SK-N-SH (cell line): Measurements from ENCODE around the gene DHRS1. TPM values are rescaled to one million over a fixed set of nuclear protein-coding genes. Genes with fewer than 3 reads are reported as not detected.

Experiments
- CTCF ChIA-PET: fragments of 300-600, 350-600 bp; formaldehyde crosslinking; extraction: SDS; loops from one replicate; lab custom pipeline; 2021; lab: Yijun Ruan, JAX
- POLR2A ChIA-PET: fragments of 350-600 bp; sonication (Branson Sonifier 250); formaldehyde crosslinking; extraction: SDS; loops from one replicate; lab custom pipeline; 2020; ENCODE audit warnings: antibody characterized with exemption, inconsistent platforms; lab: Yijun Ruan, JAX
- DNase-seq: peaks from one replicate; pipeline ENCODE4 v3.0.0; 2012
- H2AFZ ChIP-seq: fragments of 200-600 bp; sonication (generic); 2 replicates; pipeline ENCODE4 v1.8.1; 2016; ENCODE audit warnings: antibody characterized with exemption, mild to moderate bottlenecking, low read depth
- H3F3A ChIP-seq: fragments of 200-600 bp; sonication (generic); replicated peaks from 2 replicates; pipeline ENCODE3; 2016; ENCODE audit warnings: antibody characterized with exemption, mild to moderate bottlenecking; ENCODE audit not compliant: insufficient read depth
- H3K27ac ChIP-seq, 2 experiments: fragments of 200-500 bp in 1 of 2; fragments of 200-600 bp in 1 of 2; sonication (Bioruptor generic) in 1 of 2; sonication (generic), shearing (Covaris generic) in 1 of 2; 2 replicates each; pipeline versions ENCODE4 v1.5.1 to v1.6.1; 2014 to 2016; ENCODE audit warnings: low read depth in 2 of 2, inconsistent platforms in 1 of 2, low read length in 1 of 2, mild to moderate bottlenecking in 1 of 2, mixed read lengths in 1 of 2
- H3K27me3 ChIP-seq: fragments of 200-600 bp; sonication (generic), shearing (Covaris generic); 2 replicates; pipeline ENCODE4 v1.6.1; 2016; ENCODE audit warnings: mixed run types; ENCODE audit not compliant: insufficient read depth
- H3K36me3 ChIP-seq, 2 experiments: fragments of 200-500 bp in 1 of 2; fragments of 200-600 bp in 1 of 2; sonication (Bioruptor generic) in 1 of 2; sonication (generic) in 1 of 2; replicated peaks in 1 of 2; 2 replicates each; pipeline versions ENCODE3 to v1.5.1; 2014 to 2016; ENCODE audit warnings: low read length in 1 of 2, mild to moderate bottlenecking in 1 of 2; ENCODE audit not compliant: insufficient read depth in 2 of 2, control insufficient read depth in 1 of 2
- H3K4me1 ChIP-seq, 2 experiments: fragments of 200-500 bp in 1 of 2; fragments of 200-600 bp in 1 of 2; sonication (Bioruptor generic) in 1 of 2; sonication (generic), shearing (Covaris generic) in 1 of 2; 2 replicates each; pipeline versions ENCODE4 v1.5.1 to v1.6.1; 2014 to 2016; ENCODE audit warnings: low read depth in 1 of 2, low read length in 1 of 2, mixed run types in 1 of 2; ENCODE audit not compliant: insufficient read depth in 2 of 2, control insufficient read depth in 1 of 2
- H3K4me2 ChIP-seq: fragments of 200-600 bp; sonication (generic), shearing (Covaris generic); 2 replicates; pipeline ENCODE4 v1.6.1; 2017; ENCODE audit warnings: mixed run types
- H3K4me3 ChIP-seq, 2 experiments: fragments of 200-500 bp in 1 of 2; fragments of 200-600 bp in 1 of 2; sonication (Bioruptor generic) in 1 of 2; sonication (generic), shearing (Covaris generic) in 1 of 2; 2 replicates each; pipeline versions ENCODE4 v1.5.1 to v1.8.1; 2014 to 2016; ENCODE audit warnings: low read depth in 2 of 2, inconsistent platforms in 1 of 2, low read length in 1 of 2, mild to moderate bottlenecking in 1 of 2, mixed read lengths in 1 of 2, moderate library complexity in 1 of 2
- H3K79me2 ChIP-seq: fragments of 200-600 bp; sonication (generic); 2 replicates; pipeline ENCODE4 v1.8.1; 2017; ENCODE audit warnings: mild to moderate bottlenecking; ENCODE audit not compliant: insufficient read depth
- H3K9ac ChIP-seq: fragments of 200-600 bp; sonication (generic); 2 replicates; pipeline ENCODE4 v1.6.1; 2017; ENCODE audit warnings: mixed run types
- H3K9me2 ChIP-seq: fragments of 200-600 bp; sonication (generic); 2 replicates; pipeline ENCODE4 v1.6.1; 2017; ENCODE audit warnings: mixed run types
- H3K9me3 ChIP-seq: fragments of 200-600 bp; sonication (generic); 2 replicates; pipeline ENCODE4 v1.6.1; 2017; ENCODE audit warnings: mixed run types, mild to moderate bottlenecking, moderate library complexity
- H4K20me1 ChIP-seq: fragments of 200-600 bp; sonication (generic); 2 replicates; pipeline ENCODE4 v1.6.1; 2017; ENCODE audit warnings: mild to moderate bottlenecking, mixed run types; ENCODE audit not compliant: insufficient read depth
- ELF1 ChIP-seq: IDR thresholded peaks from 2 replicates; pipeline ENCODE4 v1.4.0; 2012
- FOSL2 ChIP-seq: IDR thresholded peaks from 2 replicates; pipeline ENCODE4 v1.4.0; 2012; ENCODE audit warnings: low read depth, mild to moderate bottlenecking, moderate library complexity, borderline replicate concordance
- FOXJ3 ChIP-seq: sonication (generic); formaldehyde crosslinking; IDR thresholded peaks from 2 replicates; pipeline ENCODE4 v1.5.1; 2020; ENCODE audit warnings: mild to moderate bottlenecking, missing genetic modification reagents
- FOXM1 ChIP-seq: IDR thresholded peaks from 2 replicates; pipeline ENCODE4 v1.4.0; 2012; ENCODE audit warnings: low read depth, mild to moderate bottlenecking
- GABPA ChIP-seq: IDR thresholded peaks from 2 replicates; pipeline ENCODE4 v1.4.0; 2012; ENCODE audit warnings: low read depth, mild to moderate bottlenecking
- JUND ChIP-seq: IDR thresholded peaks from 2 replicates; pipeline ENCODE4 v1.4.0; 2012
- MAX ChIP-seq: IDR thresholded peaks from 2 replicates; pipeline ENCODE4 v1.4.0; 2012; ENCODE audit warnings: low read depth
- MEF2A ChIP-seq: IDR thresholded peaks from 2 replicates; pipeline ENCODE4 v1.4.0; 2012; ENCODE audit warnings: low read depth, borderline replicate concordance
- MXI1 ChIP-seq: IDR thresholded peaks from 2 replicates; pipeline ENCODE4 v1.6.1; 2012; ENCODE audit warnings: mild to moderate bottlenecking, low read depth, low read length, improper control_type of control experiment
- NFIC ChIP-seq: IDR thresholded peaks from 2 replicates; pipeline ENCODE4 v1.4.0; 2012; ENCODE audit warnings: borderline replicate concordance
- PBX3 ChIP-seq: IDR thresholded peaks from 2 replicates; pipeline ENCODE4; 2012
- RAD21 ChIP-seq: IDR thresholded peaks from 2 replicates; pipeline ENCODE4 v1.6.1; 2012; ENCODE audit warnings: mild to moderate bottlenecking, low read length
- RCOR1 ChIP-seq: fragments of 150-350 bp; IDR thresholded peaks from 2 replicates; pipeline ENCODE4 v1.6.1; 2017; ENCODE audit warnings: antibody characterized with exemption, low read length
- RXRA ChIP-seq: IDR thresholded peaks from 2 replicates; pipeline ENCODE4 v1.4.0; 2012; ENCODE audit warnings: low read depth, mild to moderate bottlenecking, borderline replicate concordance
- SMC3 ChIP-seq: IDR thresholded peaks from 2 replicates; pipeline ENCODE4 v1.6.1; 2012; ENCODE audit warnings: low read depth, low read length, improper control_type of control experiment
- TCF12 ChIP-seq: IDR thresholded peaks from 2 replicates; pipeline ENCODE4 v1.4.0; 2012
- USF1 ChIP-seq: IDR thresholded peaks from 2 replicates; pipeline ENCODE4 v1.4.0; 2012; ENCODE audit warnings: low read depth, borderline replicate concordance
- ZBTB33 ChIP-seq: IDR thresholded peaks from 2 replicates; pipeline ENCODE4 v1.4.0; 2012; ENCODE audit warnings: low read depth, borderline replicate concordance
- WGBS: methylation state at CpG from one replicate; pipeline ENCODE4 v1.1.6; 2017; ENCODE audit warnings: low lambda C conversion rate; 5-methylcytosine and 5-hydroxymethylcytosine counted together
- polyA plus RNA-seq, 3 experiments: library from polyadenylated mRNA; depleted of rRNA; stranded (reverse); fragments of >200 nt; gene quantifications; 2 replicates each; pipeline ENCODE4 v1.2.3, GENCODE V29; 2012

DHRS1 gene
- polyA plus RNA-seq, 1 of the 3 experiments (the other 2 are of a cell fraction) = 65.4 TPM

- DNase-seq = no peak
- H3K9me3 ChIP-seq = no peaks in the 10 kb centered on the region
- H3K36me3 ChIP-seq = no peaks in the 10 kb centered on the region
- peaks cover 0 to 21% of the 10 kb centered on the region in 2 experiments; a peak in 1 of 4 replicates for H3K4me1 ChIP-seq
- no peak overlapping the region for H3K9ac ChIP-seq
- CTCF ChIA-PET = interaction anchor here (0.7 to 12.7 kb wide), 20 partner anchors 10 to 134 kb away, joined by 3 to 445 read pairs (median 8); partner anchors contain the start of genes CBLN3, CIDEB, DHRS1 and KHNYN
- no peaks in the 10 kb centered on the region for H4K20me1 ChIP-seq
- H3K9me2 ChIP-seq = no peaks in the 10 kb centered on the region
- no peak overlapping the region for H2AFZ ChIP-seq
- no peaks in the 10 kb centered on the region for H3K79me2 ChIP-seq
- TF ChIP-seq SMC3 (no peak), FOXM1 (no peak), MXI1 (no peak), MEF2A (no peak), FOSL2 (no peak), USF1 (no peak), FOXJ3 (CRISPR knock-in tag) (no peak), RAD21 (no peak), JUND (no peak), PBX3 (no peak), ELF1 (no peak), RXRA (no peak)
- H3K27ac ChIP-seq = no peak overlapping the region
- peaks cover 30% of the 10 kb centered on the region for H3K27me3 ChIP-seq
- POLR2A ChIA-PET = interaction anchor here (0.9 to 1.1 kb wide), 2 partner anchors 10 to 105 kb away, joined by 3 to 4 read pairs; no protein-coding TSS in a partner anchor
- H3F3A ChIP-seq = no peaks in the 10 kb centered on the region
- no peak overlapping the region; a peak in 1 of 4 replicates for H3K4me3 ChIP-seq
- 86% methylated on average over 26 of the region's 26 CpGs for WGBS
- H3K4me2 ChIP-seq = no peak overlapping the region
Observed at GRCh38 chr14:24331731-24332267, 32.2 kb upstream of the DHRS1 start.

GRCh38 chr14:24330973-24331674, 31.5 kb upstream of the DHRS1 start:
- peaks cover 0 to 21% of the 10 kb centered on the region in 2 experiments; a peak in 1 of 4 replicates for H3K4me1 ChIP-seq
- H3F3A ChIP-seq = no peaks in the 10 kb centered on the region
- WGBS = 82% methylated on average over 9 of the region's 10 CpGs
- ChIA-PET CTCF (interaction anchor here (0.7 to 12.7 kb wide), 14 partner anchors 10 to 115 kb away, joined by 3 to 445 read pairs (median 4); partner anchors contain the start of genes CBLN3, CIDEB, DHRS1 and KHNYN), POLR2A (interaction anchor here (1.2 kb wide), 1 partner anchor 101 kb away, joined by 3 read pairs; no protein-coding TSS in a partner anchor)
- H3K36me3 ChIP-seq = no peaks in the 10 kb centered on the region
- H4K20me1 ChIP-seq = no peaks in the 10 kb centered on the region
- no peak overlapping the region for H3K9ac ChIP-seq
- no peaks in the 10 kb centered on the region for H3K9me3 ChIP-seq
- H3K27ac ChIP-seq = no peak overlapping the region
- H3K9me2 ChIP-seq = no peaks in the 10 kb centered on the region
- H3K79me2 ChIP-seq = no peaks in the 10 kb centered on the region
- DNase-seq = no peak
- no peak overlapping the region for H2AFZ ChIP-seq
- TF ChIP-seq GABPA (no peak), ZBTB33 (no peak), MAX (no peak), SMC3 (no peak), NFIC (no peak), RCOR1 (no peak), MXI1 (no peak), USF1 (no peak), TCF12 (no peak), FOSL2 (no peak)
- H3K4me3 ChIP-seq = no peak overlapping the region
- no peak overlapping the region for H3K4me2 ChIP-seq
- peaks cover 23% of the 10 kb centered on the region for H3K27me3 ChIP-seq
